CD14-positive monocyte (primary cell): ENCODE data around the gene ITPR1. TPM values are rescaled to one million over a fixed set of nuclear protein-coding genes. Genes with fewer than 3 reads are reported as not detected.
A peak's percentile ranks its signal among the peaks of the same experiment; 100 is the strongest.

Source experiments
- DNase-seq, 3 donors: peaks; one replicate each; pipeline ENCODE4 v3.0.0-alpha.2; 2011 to 2022
- H2AFZ ChIP-seq: 2 replicates; pipeline ENCODE4 v1.6.0; 2012; ENCODE audit warnings: mild to moderate bottlenecking, low read depth, low read length, inconsistent platforms; ENCODE audit not compliant: insufficient read depth, poor library complexity, severe bottlenecking
- H3K27ac ChIP-seq, 2 donors: 1 replicate in 1 of 2; 2 replicates in 1 of 2; pipeline ENCODE4 v1.5.1; 2012 to 2013; ENCODE audit warnings: low read length in 2 of 2, control low read depth in 1 of 2, inconsistent platforms in 1 of 2, low read depth in 1 of 2, mild to moderate bottlenecking in 1 of 2
- H3K27me3 ChIP-seq, 2 donors: one replicate each; pipeline versions ENCODE4 v1.6.0 to v1.6.1; 2011 to 2013; ENCODE audit warnings: low read length in 2 of 2; ENCODE audit not compliant: control insufficient read depth in 2 of 2, insufficient read depth in 2 of 2
- H3K36me3 ChIP-seq, 2 donors: replicated peaks in 1 of 2; 1 replicate in 1 of 2; 2 replicates in 1 of 2; pipeline versions ENCODE4 v1.5.1 to v1.6.1; 2012 to 2013; ENCODE audit warnings: low read length in 2 of 2, control low read depth in 1 of 2, inconsistent platforms in 1 of 2, mild to moderate bottlenecking in 1 of 2; ENCODE audit not compliant: insufficient read depth in 2 of 2, control insufficient read depth in 1 of 2
- H3K4me1 ChIP-seq, 2 donors: 1 replicate in 1 of 2; 2 replicates in 1 of 2; pipeline versions ENCODE4 v1.5.1 to v1.6.1; 2012 to 2013; ENCODE audit warnings: low read length in 2 of 2, control low read depth in 1 of 2, inconsistent platforms in 1 of 2, mild to moderate bottlenecking in 1 of 2, moderate library complexity in 1 of 2; ENCODE audit not compliant: insufficient read depth in 2 of 2, control insufficient read depth in 1 of 2
- H3K4me2 ChIP-seq: replicated peaks from 2 replicates; pipeline ENCODE3; 2012; ENCODE audit warnings: low read length, moderate library complexity, mild to moderate bottlenecking; ENCODE audit not compliant: poor library complexity, severe bottlenecking; ENCODE audit errors: extremely low read depth
- H3K4me3 ChIP-seq, 3 experiments: fragments of 200-600 bp in 1 of 3; sonication (generic) in 1 of 3; replicated peaks in 1 of 3; 1 replicate in 2 of 3; 2 replicates in 1 of 3; pipeline ENCODE4 v1.5.1; 2011 to 2013; ENCODE audit warnings: low read length in 3 of 3, mild to moderate bottlenecking in 3 of 3, control low read depth in 2 of 3, low read depth in 2 of 3, inconsistent platforms in 1 of 3, moderate library complexity in 1 of 3
- H3K79me2 ChIP-seq: 2 replicates; pipeline ENCODE4 v1.6.0; 2012; ENCODE audit warnings: mild to moderate bottlenecking, control low read depth, inconsistent platforms, low read length, moderate library complexity; ENCODE audit not compliant: insufficient read depth
- H3K9ac ChIP-seq: 2 replicates; pipeline ENCODE4 v1.6.0; 2017; ENCODE audit warnings: low read length, mild to moderate bottlenecking; ENCODE audit not compliant: insufficient read depth, poor library complexity, severe bottlenecking
- H3K9me3 ChIP-seq, 2 donors: replicated peaks in 1 of 2; 1 replicate in 1 of 2; 2 replicates in 1 of 2; pipeline versions ENCODE4 v1.5.1 to v1.6.1; 2012 to 2013; ENCODE audit warnings: low read length in 2 of 2, control low read depth in 1 of 2; ENCODE audit not compliant: control insufficient read depth in 1 of 2, insufficient read depth in 1 of 2
- H4K20me1 ChIP-seq: 2 replicates; pipeline ENCODE4 v1.6.0; 2012; ENCODE audit warnings: mild to moderate bottlenecking, low read length, control low read depth, moderate library complexity; ENCODE audit not compliant: insufficient read depth
- H3K27ac Mint-ChIP-seq, 7 donors: one replicate each; pipeline ENCODE4 v1.8.0; 2020; ENCODE audit warnings: mild to moderate bottlenecking in 7 of 7, mixed read lengths in 7 of 7, moderate library complexity in 6 of 7, inconsistent platforms in 2 of 7
- H3K27me3 Mint-ChIP-seq, 3 donors: one replicate each; pipeline ENCODE4 v1.8.0; 2021 to 2022; ENCODE audit warnings: low read depth in 3 of 3, mild to moderate bottlenecking in 3 of 3, mixed read lengths in 3 of 3, moderate library complexity in 3 of 3, inconsistent platforms in 1 of 3
- H3K36me3 Mint-ChIP-seq, 2 donors: one replicate each; pipeline ENCODE4 v1.8.0; 2020; ENCODE audit warnings: mixed read lengths in 2 of 2, inconsistent platforms in 1 of 2, mild to moderate bottlenecking in 1 of 2
- H3K4me1 Mint-ChIP-seq: one replicate; pipeline ENCODE4 v1.8.0; 2020; ENCODE audit warnings: mild to moderate bottlenecking, mixed read lengths
- H3K4me3 Mint-ChIP-seq, 2 donors: one replicate each; pipeline ENCODE4 v1.8.0; 2020; ENCODE audit warnings: mild to moderate bottlenecking in 2 of 2, mixed read lengths in 2 of 2, moderate library complexity in 1 of 2
- H3K9me3 Mint-ChIP-seq, 7 donors: one replicate each; pipeline ENCODE4 v1.8.0; 2020 to 2022; ENCODE audit warnings: mixed read lengths in 7 of 7, mild to moderate bottlenecking in 6 of 7, moderate library complexity in 6 of 7, inconsistent platforms in 2 of 7
- CTCF ChIP-seq: fragments of 200-600 bp; IDR thresholded peaks from one replicate; pipeline ENCODE4 v1.8.0; 2022; ENCODE audit warnings: antibody characterized with exemption, mild to moderate bottlenecking
- WGBS: methylation state at CpG from one replicate; pipeline ENCODE4 v1.1.5; 2013; ENCODE audit warnings: missing lambda C conversion rate; ENCODE audit not compliant: insufficient coverage; 5-methylcytosine and 5-hydroxymethylcytosine counted together
- intact Hi-C, 2 donors: fragments of 100-400 bp; cut with micrococcal nuclease; formaldehyde crosslinking; loops; one replicate each; pipeline versions ENCODE4 v1.15.0 to v1.15.1; 2023
- polyA plus RNA-seq, 3 donors: library from polyadenylated mRNA; depleted of rRNA in 1 of 3; unstranded in 2 of 3; stranded (reverse) in 1 of 3; fragments of 300-500 nt in 2 of 3; fragments of >200 nt in 1 of 3; fragmentation: Illumina TruSeq in 2 of 3; gene quantifications; 1 replicate in 2 of 3; 2 replicates in 1 of 3; pipeline ENCODE4 v1.2.3, GENCODE V29; 2012 to 2021

ITPR1 gene
- polyA plus RNA-seq, 3 donors: 3.2 to 21.1 (median 7.1) TPM

GRCh38 chr3:4823385-4823784 is 330.2 kb downstream of the ITPR1 start:
- no peak for DNase-seq
- no peak overlapping the region for H3K9ac ChIP-seq
- H3K27ac Mint-ChIP-seq: peak overlapping the region in 1 of 7 donors; percentile 6
- H2AFZ ChIP-seq: no peak overlapping the region
- peaks cover 32 to 41% of the 10 kb centered on the region in 2 donors for H3K4me1 ChIP-seq
- H3K4me3 Mint-ChIP-seq: no peak overlapping the region
- no peaks in the 10 kb centered on the region for H3K27me3 ChIP-seq
- no peak overlapping the region for H3K4me3 ChIP-seq
- H3K36me3 ChIP-seq: peaks cover 35 to 60% of the 10 kb centered on the region in 2 donors
- H3K27ac ChIP-seq: no peak overlapping the region
- no peaks in the 10 kb centered on the region for H4K20me1 ChIP-seq
- no peak overlapping the region for H3K4me2 ChIP-seq
- H3K27me3 Mint-ChIP-seq: peaks cover 0 to 4% (median 3%) of the 10 kb centered on the region in 3 donors
- H3K79me2 ChIP-seq: no peaks in the 10 kb centered on the region
- peaks cover 74 to 80% of the 10 kb centered on the region in 2 donors for H3K36me3 Mint-ChIP-seq
- no peaks in the 10 kb centered on the region for H3K9me3 ChIP-seq
- no CpG with 5 or more reads among the region's 1 CpG for WGBS
- no peak for TF ChIP-seq CTCF
- peaks cover 45% of the 10 kb centered on the region for H3K4me1 Mint-ChIP-seq
- intact Hi-C loops: no loop called here
- no peaks in the 10 kb centered on the region for H3K9me3 Mint-ChIP-seq

- Histone ChIP-seq H3K9ac (no peak overlapping the region), H3K4me3 (no peak overlapping the region), H3K9me3 (no peaks in the 10 kb centered on the region), H2AFZ (no peak overlapping the region), H3K27ac (no peak overlapping the region), H3K4me2 (no peak overlapping the region), H3K36me3 (peaks cover 26 to 52% of the 10 kb centered on the region in 2 donors), H3K79me2 (no peaks in the 10 kb centered on the region), H3K4me1 (peaks cover 41 to 49% of the 10 kb centered on the region in 2 donors), H3K27me3 (no peaks in the 10 kb centered on the region), H4K20me1 (no peaks in the 10 kb centered on the region)
- H3K27me3 Mint-ChIP-seq: peaks cover 0 to 4% (median 3%) of the 10 kb centered on the region in 3 donors
- intact Hi-C loops: no loop called here
- H3K9me3 Mint-ChIP-seq: no peaks in the 10 kb centered on the region
- TF ChIP-seq CTCF: no peak
- H3K36me3 Mint-ChIP-seq: peaks cover 67 to 73% of the 10 kb centered on the region in 2 donors
- WGBS: 100% methylated on average over 10 of the region's 26 CpGs
- peaks cover 54% of the 10 kb centered on the region for H3K4me1 Mint-ChIP-seq
- H3K4me3 Mint-ChIP-seq: no peak overlapping the region
- peak overlapping the region in 1 of 7 donors; percentile 38 for H3K27ac Mint-ChIP-seq
- no peak for DNase-seq
These were observed 331.1 kb downstream of the ITPR1 start for GRCh38 chr3:4823986-4824925.
